Measurements from ENCODE around the gene XRCC3. TPM values are rescaled to one million over a fixed set of nuclear protein-coding genes. Genes with fewer than 3 reads are reported as not detected.

XRCC3 gene
- 10 to 100 TPM; 26.0 to 28.3 TPM for total RNA-seq

DNA sequence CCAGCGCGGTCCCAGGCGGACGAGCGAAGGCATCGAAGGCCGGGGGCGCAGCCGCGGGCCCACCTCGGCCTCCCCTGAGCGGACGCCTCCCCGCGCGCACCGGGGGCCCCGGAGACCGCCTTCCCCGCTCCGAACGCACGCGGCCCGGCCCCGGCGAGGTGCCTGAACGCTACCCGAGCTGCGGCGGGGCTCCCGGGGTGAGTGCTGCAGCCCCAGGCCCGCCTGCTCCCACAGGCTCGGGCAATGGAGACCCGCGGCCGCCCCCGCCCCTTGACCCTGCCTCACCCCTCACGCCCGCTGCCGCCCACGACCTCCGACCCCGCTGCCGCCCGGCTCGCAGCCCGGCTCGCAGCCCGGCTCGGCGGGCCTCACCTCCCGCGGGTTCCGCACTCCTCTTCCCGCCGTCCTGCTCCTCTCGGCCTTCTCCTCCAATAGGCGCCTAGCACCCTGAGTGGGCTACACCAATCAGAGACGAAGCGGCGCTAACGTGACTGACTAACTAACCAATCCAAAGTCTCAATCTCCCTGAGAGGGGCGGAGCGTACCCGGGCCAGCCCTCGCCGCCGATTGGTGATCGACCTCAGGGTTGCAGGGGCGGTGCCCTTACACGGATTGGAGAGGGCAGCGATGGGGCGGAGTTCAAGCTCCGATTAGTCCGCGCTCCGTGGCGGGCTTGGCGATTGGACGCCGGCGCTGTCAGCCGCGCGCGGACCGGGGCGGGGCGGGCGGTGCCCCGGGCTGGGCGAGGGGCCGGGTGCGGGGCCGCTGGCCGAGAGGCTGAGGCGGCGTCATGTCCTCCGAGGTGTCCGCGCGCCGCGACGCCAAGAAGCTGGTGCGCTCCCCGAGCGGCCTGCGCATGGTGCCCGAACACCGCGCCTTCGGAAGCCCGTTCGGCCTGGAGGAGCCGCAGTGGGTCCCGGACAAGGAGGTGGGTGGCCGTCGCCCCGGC, at the start of gene XRCC3, which contains the start of gene ZFYVE21:
Gene XRCC3, minus strand, starts transcription at position 400 of the 949 bp plus-strand sequence. CDS start 4,364 bp downstream, outside the sequence.
Gene ZFYVE21, plus strand, starts transcription at position 759 of the 949 bp plus-strand sequence. Its CDS starts 32 bp downstream, at position 791.

Other genes with a start within 250 kb of the XRCC3 start
- 1 to 10 TPM; 4.4 to 4.5 TPM for gene CKB, start 192.6 kb downstream of the XRCC3 start, total RNA-seq
- 1 to 10 TPM; 7.4 TPM for gene TRMT61A, start 186.3 kb downstream of the XRCC3 start, total RNA-seq
- 10 to 100 TPM; 30.5 to 31.4 TPM for gene BAG5, start 152.8 kb downstream of the XRCC3 start, total RNA-seq
- gene COA8, start 152.5 kb downstream of the XRCC3 start, total RNA-seq: 10 to 100 TPM; 25.2 to 27.3 TPM
- 100 to 1,000 TPM; 140 to 141 TPM for gene KLC1, start 86.2 kb downstream of the XRCC3 start, total RNA-seq
- 10 to 100 TPM; 18.9 to 19.3 TPM for gene ZFYVE21, start 359 bp upstream of the XRCC3 start, total RNA-seq
- gene PPP1R13B, start 132.1 kb upstream of the XRCC3 start, total RNA-seq: 10 to 100 TPM; 15.4 to 19.0 TPM
- under 1 TPM; 0.05 to 0.39 TPM for gene TDRD9, start 213.0 kb upstream of the XRCC3 start, total RNA-seq
- gene RD3L, start 227.1 kb upstream of the XRCC3 start, total RNA-seq: not detected

All from activated naive CD4-positive, alpha-beta T cell treated with anti-CD3 and anti-CD28 coated beads, Interleukin-2, amount 10 ng/mL, durations not matched to agents 5 hours and 36 hours (primary cell).